Stromal cell of bone marrow (primary cell): ENCODE data around the gene CCDC86.

Experiments used
- DNase-seq: peaks from one replicate; pipeline ENCODE4 v3.0.0-alpha.2; 2012; ENCODE audit warnings: low read depth

Gene CCDC86

DNA sequence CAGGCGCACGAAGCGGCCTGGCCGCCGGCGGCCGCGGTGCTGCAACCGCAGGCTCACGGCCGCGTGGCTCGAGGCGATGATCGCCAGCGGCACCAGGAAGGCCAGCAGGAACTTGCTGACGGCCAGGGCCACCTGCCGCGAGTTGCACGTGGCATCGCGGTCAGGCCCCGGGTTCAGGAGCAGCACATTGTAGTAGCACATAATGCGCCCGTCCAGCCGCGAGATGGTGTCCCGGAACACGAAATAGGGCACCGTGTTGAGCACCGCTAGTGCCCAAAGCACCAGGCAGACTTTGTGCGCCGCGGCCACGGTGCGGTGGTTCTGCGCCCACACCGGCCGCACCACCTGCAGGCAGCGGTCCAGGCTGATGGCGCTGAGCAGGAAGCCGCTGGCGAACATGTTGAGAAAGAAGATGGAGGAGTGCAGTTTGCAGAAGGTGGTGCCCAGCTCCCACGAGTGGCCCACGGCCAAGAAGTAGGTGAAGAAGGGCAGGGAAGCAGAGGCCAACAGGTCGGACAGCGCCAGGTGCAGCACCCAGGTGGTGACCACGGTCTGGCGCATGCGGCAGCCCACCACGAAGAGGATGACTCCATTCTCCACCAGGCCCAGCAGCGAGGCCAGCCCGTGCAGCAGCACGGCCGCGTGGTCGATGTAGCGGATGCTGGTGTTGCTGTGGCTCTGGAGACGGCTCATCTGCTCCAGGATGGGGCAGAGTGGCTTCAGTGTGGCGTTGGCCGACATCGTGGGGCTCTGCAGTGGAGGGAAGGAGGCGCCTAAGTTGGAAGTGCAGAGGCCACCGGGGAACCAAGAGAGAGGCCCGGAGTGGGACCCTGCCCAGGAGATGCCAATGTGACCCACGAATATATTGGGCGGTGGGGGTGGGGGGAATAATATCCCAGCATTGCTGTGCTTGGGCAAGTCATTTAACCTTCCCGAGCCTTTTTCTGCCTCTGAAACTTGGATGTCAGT is 11.4 kb downstream of the CCDC86 start:
- DNase-seq: no peak

DNA sequence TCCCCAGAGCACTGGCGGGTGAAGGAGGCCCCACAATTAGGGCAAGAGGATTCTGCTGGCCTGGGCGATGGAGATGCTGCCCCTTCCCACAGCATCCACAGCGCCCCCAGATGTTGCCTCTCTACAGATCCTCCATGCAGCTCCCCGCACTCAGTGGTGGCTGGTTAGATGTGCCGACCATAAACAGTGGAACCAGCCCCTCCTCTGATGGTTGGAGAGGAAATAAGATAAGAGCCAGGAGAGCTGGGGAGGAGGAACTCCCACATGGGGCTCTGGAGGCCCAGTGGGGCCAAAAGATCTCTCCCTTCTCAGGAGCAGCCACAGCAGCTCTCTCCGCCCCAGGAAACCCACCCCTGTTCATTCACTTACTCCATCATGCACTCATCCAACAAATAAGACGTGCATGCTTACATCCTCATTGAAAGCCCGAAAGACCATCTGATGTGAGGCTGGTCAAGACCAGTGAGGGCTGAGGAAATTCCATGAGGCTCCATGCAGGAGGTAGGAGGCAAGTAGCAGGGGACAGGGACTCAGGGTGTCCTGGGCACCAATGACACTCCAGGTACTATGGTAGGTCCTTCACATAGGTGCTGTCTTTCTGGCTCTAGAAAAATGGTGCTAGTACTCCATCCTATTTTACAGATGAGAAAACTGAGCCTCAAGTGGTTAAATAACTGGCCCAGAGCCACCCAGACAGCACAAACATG is 12.4 kb downstream of the CCDC86 start:
- no peak for DNase-seq

DNA sequence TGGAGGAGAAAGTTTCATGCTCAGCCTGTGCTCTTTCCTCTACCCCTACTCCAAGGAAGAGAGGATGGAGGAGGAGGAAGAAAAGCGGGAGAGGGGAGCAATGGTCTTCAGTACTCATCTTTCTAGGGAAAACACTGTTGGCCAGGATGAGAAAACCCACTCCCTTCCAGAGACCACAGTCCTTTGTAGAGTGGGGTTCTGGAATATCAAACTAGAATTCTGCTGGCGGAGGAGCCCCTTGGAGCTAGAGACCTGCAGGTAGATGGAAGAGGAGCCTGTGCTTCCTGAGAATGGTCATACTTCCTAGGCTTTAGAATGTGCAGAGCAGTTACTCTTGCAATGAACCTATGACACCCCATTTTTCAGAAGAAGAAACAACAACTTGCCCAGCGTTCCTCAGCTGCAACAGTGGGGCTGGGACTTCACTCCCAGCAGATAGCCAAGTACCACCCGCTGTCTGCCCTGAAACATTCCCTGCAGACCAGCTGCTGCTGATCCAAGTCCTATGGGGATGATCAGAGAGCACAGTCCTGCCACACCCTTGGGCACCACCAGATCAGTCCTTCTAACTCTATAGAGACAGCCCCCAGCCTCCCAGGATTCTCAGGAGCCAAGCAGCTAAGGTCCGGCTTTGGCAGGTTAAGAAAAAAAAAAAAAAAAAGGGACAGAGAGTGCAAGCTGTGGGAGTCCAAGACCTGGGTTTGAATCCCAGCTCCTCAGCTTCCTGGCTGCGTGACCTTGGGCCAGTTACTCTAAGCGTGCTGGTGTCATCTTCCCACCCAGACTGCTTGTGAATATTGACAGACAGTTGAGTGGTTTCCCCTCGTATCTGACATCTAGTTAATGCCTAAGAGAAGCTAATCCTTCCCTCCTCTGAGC is 13.2 kb downstream of the CCDC86 start:
- DNase-seq: no peak

DNA sequence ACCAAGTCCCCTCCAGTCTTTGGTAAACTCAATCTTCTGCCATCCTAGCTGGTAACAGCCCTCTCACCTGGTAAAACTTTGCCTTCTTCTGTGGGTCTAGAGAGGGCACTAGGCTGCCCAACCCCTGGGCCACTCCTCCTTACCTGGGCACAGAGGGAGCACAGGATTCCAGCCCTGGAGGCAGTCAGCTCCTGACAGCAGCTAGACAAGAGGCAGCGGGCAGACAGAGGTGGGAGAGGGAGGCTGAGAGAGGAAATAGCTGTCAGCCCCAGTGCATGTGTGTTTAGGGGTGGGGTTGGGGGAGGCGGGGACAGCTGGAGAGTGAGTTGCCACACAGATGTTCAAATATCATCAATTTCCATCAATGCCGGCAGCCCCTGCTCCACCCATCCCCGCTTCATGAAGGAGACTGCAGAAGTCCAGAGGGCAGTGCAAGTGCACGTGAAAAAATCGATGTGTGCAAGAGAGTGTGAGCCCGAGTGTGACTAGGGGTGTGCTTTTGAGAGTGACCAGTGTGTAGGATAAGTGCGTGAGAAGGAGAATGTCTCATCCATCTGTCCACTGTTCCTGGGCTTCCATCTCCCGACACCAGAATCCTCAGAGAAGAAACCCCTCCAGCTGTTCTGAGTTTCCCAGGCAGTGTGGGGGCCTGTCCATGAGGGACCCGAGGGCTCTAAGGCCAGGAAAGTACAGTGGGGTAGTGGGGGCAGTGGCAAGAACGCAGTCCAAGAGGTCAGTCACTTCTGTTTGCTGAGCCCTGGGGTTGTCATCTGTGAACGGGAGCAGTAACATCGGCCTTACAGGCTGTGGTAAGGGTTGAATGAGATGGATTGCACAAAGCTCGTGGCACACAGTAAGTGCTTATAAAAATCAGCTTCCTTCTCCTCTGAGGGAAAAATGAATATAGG is 14.1 kb downstream of the CCDC86 start, which contains the start of gene PTGDR2:
TSS of gene PTGDR2 (minus strand) at position 225 of the 908 bp plus-strand sequence. CDS start 2,228 bp downstream, outside the sequence.
- DNase-seq: no peak

DNA sequence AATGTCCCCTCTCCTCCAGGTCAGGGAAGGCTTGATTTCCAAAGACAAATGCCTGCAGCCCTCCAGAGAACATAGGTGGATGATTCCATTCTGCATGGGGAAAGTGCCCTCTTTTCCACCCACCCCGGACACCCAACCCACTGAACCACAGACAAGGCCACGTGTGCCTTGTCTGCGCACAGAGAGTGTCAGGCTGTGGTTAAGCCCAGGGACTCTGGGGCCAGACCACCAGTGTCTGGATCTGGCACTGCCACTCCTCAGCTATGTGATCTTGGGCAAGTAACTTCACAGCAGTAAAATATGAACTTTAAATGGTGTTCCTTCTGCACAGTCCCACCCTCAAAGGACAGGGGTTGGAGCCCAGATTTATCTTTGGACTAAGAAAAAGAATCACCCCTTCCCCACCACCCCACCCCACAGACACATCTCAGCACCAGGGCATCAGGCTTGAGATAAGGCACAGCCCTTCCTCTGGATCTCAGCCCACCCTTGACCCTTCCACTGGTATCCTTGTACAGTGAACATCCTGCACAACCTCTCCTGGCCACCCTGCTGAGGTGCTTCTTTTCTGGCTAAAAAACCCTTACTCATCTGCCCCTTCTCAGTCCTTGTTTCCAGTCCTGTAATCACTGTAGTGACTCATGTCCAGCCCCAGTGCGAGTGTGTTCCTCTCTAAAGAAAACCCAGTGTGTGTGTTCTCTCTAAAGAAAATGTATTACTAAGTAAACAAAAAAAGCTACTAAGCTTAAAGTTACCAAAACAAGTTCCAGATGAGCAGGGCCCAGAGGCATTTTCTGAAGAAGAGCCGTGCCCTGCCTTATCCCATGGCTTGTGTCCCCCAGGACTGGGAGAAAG is 15.7 kb downstream of the CCDC86 start:
- DNase-seq: no peak

DNA sequence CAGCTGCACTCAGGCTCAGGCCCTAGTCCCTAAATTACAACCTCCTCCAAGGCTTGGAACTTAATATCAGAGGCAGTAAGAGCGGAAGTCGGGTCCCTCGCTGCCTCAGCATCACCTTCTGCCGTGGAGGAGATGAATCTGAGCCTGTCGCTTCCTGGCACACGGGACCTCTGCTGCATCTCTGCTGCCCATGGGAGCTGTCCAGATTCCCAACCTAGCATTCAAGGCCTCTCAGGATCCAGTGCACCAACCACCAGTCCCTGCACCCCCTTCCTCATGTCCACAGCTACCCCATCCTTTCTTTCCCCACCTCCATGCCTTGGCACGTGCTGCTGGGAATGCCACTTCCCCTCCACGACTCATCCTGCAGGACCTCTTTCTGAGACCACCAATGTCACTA is 16.3 kb downstream of the CCDC86 start:
- DNase-seq: no peak

DNA sequence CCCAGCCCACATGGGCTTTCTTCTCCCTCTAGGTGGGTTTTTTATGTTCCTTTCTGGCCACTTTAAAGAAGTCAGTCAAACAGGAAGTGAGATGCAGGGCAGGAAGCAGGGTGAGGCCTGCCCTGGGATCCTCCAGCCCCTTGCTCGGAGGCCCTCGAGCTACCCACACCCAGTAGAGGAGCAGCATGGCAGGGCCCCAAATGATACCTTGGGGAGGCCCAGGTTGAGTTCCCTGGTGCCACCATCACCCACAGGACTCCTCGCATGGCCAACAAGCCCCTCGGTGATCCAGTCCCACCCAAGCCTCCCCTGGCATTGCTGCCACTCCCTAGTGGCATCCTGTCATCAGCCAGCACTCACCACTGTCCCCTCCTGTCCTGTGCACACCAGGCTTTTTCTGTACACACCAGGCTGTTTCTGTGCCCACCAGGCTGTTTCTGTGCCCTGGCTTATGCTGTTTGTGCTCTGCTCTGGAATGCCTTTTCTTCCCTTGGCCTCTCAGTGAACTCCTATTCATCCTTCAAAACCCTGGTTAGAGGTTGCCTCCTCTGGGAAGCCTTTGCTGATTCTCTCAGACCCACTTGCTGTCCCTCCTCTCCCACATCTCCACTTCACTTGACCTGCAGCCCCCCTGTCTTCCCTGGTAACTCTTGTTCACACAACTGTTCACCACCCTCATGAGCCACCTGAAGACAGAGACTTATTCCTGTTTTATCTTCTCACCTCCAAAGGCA is 17.0 kb downstream of the CCDC86 start:
- DNase-seq: no peak

DNA sequence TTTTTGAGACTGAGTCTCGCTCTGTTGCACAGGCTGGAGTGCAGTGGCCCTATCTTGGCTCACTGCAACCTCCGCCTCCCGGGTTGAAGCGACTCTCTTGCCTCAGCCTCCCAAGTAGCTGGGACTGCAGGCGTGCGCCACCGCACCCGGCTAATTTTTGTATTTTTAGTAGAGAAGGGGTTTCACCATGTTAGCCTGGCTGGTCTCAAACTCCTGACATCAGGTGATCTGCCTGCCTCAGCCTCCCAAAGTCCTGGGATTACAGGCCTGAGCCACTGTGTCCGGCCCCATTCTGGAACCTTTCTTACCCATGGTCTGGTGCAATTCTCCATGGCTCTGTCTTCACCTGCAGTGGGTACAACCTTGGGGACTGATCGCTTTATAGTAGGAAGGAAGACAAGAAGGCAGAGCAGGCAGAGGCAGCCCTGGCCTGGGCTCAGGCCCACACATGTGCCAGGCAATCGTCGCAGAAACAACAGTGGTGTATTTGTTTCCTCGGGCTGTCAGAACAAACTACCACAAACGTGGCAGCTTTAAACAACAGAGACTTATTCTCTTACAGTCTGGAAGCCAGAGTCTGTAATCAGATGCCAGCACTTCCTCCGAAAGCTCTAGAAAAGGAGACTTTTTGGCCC is 17.8 kb downstream of the CCDC86 start:
- DNase-seq: no peak

DNA sequence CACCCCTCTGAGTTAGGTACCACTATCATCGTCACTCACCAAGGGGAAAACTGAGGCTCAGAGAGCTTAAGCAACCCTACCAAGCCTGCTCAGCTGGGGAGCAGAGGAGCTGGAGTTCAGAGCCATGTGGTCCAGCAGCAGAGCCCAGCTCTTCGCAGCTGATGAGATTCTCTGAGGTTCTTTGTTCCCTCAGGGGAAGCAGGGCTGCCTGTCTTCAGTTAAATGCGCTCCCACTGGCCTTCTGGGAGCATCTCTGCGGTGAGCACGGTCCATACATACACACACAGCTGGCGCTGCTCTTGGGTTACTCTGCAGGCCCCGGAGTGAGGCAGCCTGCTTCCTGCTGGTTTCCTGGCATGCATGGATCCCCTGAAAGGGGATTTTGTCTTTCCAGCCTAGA is 19.0 kb downstream of the CCDC86 start:
- no peak for DNase-seq

DNA sequence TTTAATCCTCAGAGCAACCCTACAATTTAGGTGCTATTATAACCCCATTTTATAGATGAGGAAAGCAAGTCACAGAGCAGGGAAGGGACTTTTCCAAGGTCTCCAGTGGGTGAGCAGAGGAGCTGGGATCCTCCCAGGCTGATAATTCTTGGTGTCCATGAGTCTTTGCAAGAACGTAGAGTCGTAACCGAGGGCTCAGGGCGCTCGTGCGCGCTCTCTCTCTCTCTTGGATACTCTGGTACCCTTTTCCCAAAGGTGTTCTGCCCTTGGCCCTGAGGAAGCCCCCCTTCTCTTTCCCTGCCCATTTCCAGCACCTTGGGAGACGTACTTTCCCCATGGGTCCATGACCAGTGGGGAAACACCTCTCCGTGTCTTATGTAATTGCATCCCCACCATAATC is 20.3 kb downstream of the CCDC86 start:
- no peak for DNase-seq

DNA sequence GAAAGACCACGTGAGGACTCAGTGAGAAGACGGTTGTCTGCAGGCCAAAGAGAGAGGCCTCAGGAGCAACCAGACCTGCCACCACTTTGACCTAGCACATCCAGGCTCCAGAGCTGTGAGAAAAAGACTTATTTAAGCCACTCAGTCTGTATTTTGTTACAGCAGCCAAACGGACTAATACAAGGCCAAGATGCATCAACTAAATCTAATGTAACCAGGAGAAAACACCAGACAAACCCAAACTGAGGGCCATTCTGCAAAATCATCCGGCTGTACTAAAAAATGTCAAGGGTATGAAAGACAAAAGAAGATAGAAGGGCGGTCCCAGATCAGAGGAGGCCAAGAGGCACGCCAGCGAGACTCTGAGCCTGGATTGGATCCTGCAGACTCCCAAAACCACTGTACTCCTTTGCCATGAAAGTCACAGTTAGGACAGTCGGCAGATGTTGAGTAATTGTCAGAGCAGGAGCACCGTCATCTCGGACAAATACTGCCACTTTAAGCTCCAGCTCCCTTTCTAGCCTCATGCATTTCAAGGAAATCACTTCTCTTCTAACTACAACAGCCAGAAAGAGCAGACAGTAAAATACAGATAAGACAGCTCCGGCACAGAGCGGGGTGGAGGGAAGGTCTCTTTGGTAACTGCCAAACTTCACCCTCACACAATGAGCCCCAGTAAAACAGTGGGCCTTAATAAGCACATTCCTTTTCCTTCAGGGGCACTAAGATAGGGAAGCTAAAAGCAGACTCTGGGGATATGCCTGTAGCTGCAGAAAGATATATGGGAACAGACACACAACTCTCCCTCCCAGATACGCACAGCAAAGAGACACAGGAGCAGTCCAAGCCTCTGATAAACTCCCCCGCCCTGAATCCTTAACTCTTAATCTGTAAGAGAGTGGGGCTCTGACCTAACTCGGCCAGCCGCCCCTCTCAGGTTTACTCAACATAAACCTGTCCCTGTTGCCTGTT is 21.9 kb downstream of the CCDC86 start:
- DNase-seq: no peak

DNA sequence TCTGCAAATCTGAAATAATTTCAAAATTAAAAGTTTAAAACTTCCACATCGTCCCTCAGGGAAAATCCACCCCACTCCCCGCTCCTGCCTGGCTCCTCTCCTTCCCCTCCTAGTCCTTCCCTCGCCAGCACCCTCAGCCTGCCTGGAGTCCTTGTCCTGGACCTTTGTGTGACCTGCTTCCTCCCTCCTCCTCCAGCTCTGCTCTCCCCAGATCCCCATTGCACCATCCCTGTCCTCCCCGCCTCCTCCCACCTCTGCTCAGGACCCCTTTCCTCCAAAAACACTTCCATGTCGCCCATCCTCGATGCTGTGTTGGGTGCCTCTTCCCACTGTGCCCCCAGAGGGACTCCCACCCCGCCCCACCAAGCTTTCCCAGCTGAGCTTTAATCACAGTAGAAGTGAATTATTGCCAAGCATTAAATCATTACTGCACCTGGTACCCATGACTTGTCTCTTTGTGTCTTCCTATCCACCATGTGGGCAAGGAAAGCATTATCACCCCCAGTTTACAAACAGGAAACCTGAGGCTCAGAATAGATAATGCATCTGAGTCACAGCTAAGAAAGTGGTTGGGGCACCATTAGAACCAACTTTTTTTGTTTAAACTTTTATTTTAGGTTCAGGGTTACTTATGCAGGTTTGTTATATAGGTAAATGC is 23.1 kb downstream of the CCDC86 start:
- no peak for DNase-seq

DNA sequence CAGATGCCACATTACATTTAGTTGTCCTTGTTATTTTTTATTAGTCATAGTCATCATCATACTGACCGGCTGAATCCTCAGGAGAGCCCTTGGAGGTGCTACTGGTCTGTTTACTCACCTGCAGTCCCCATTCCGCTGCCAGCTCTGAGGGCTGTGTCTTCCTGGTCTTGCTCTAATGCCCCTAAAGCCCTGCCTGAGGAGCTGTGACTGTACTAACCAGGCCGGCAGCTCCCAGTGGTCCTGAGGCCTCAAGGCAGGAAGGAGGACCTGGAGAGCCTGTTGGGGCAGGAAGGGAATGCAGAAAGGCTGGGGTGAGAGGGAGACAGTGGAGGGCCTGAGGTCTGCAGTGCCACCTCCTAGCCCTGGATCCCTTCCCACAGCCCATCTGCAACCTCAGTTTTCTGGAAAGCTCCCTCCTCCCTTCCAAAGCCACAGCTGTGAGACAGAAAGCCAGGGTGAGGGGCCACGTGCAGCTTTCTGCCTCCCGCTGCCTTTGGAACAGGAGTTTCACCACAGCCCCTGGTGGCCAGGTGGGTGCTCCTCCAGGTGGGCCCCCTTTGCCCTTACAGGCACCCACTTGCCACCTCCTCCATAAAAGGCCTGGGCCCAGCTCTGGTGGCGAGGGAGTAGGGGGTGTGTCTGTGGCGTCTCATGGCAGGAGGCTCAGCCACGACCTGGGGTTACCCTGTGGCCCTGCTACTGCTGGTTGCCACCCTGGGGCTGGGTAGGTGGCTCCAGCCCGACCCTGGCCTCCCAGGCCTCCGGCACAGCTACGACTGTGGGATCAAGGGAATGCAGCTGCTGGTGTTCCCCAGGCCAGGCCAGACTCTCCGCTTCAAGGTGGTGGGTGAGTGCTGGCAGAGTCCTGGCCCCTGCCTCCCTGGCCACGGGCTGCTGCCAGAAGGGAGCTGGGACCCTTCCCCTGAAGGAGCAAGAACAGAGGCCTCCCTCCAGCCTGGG is 25.3 kb downstream of the CCDC86 start, which contains the start of gene ZP1:
TSS of gene ZP1 (plus strand) at position 632 of the 960 bp plus-strand sequence. CDS start at position 652, 20 bp downstream.
- no peak for DNase-seq

DNA sequence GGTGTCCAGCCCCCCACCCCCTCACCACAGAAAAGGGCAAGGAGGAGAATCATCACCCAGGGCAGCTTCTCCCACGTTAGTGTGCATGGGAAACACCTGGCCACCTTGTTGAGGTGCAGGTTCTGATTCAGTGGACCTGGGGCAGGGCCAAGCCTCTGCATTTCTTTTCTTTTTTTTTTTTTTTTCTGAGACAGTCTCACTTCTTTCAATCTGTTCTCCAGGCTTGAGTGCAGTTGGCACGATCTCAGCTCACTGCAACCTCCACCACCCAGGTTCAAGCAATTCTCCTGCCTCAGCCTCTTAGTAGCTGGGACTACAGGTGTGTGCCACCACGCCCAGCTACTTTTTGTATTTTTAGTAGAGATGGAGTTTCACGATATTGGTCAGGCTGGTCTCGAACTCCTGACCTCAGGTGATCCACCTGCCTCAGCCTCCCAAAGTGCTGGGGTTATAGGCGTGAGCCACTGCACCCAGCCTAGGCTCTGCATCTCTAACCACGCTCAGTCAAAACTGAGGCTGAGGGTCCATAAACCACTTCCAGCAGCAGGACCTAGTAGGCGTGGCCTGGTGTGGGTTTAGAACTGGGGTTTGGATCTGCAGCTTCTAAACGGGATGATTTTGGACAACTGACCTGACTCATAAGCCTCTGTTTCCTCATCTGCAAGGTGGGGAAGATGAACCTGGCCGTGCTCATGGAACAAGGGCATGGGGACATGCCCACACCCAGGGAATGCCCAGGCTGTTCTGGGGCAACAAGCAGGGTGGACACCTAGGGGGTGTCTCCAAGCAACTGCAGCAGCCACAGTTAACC is 26.2 kb downstream of the CCDC86 start:
- DNase-seq: no peak
